MCF 10A (cell line): ENCODE data around the gene RAP1A. TPM values are rescaled to one million over a fixed set of nuclear protein-coding genes. Genes with fewer than 3 reads are reported as not detected.

ENCODE experiments used
- BruUV-seq: library from RNA; stranded (reverse); fragments of 400-500 nt; replicated peaks from 2 replicates; lab custom pipeline; 2021; lab: Mats Ljungman, UMichigan
- CTCF ChIA-PET: fragments of 300-600 bp; sonication (Branson Sonifier 250); formaldehyde crosslinking; extraction: SDS; loops from one replicate; lab custom pipeline; 2021; ENCODE audit warnings: antibody characterized with exemption, inconsistent platforms; lab: Yijun Ruan, JAX
- POLR2A ChIA-PET: fragments of 300-600, 350-650 bp; sonication (Branson Sonifier 250); formaldehyde crosslinking; extraction: SDS; loops from one replicate; lab custom pipeline; 2020; ENCODE audit warnings: antibody characterized with exemption, inconsistent platforms; lab: Yijun Ruan, JAX
- DNase-seq: peaks from one replicate; pipeline ENCODE4 v3.0.0-alpha.2; 2018; ENCODE audit not compliant: unreplicated experiment
- H3K27ac Mint-ChIP-seq: one replicate; pipeline ENCODE4 v1.8.0; 2022; ENCODE audit warnings: mild to moderate bottlenecking, low read depth, mixed read lengths; ENCODE audit not compliant: unreplicated experiment
- H3K27me3 Mint-ChIP-seq: one replicate; pipeline ENCODE4 v1.8.0; 2022; ENCODE audit warnings: mixed read lengths; ENCODE audit not compliant: insufficient read depth, unreplicated experiment
- H3K36me3 Mint-ChIP-seq: one replicate; pipeline ENCODE4 v1.8.0; 2022; ENCODE audit warnings: mild to moderate bottlenecking, moderate library complexity, mixed read lengths; ENCODE audit not compliant: insufficient read depth, unreplicated experiment
- H3K4me1 Mint-ChIP-seq: one replicate; pipeline ENCODE4 v1.8.0; 2022; ENCODE audit warnings: mixed read lengths; ENCODE audit not compliant: insufficient read depth, unreplicated experiment
- H3K4me3 Mint-ChIP-seq: one replicate; pipeline ENCODE4 v1.8.0; 2022; ENCODE audit warnings: mild to moderate bottlenecking, moderate library complexity, mixed read lengths; ENCODE audit not compliant: unreplicated experiment
- H3K9me3 Mint-ChIP-seq: one replicate; pipeline ENCODE4 v1.8.0; 2022; ENCODE audit warnings: mixed read lengths; ENCODE audit not compliant: unreplicated experiment
- intact Hi-C: fragments of 100-400 bp; cut with micrococcal nuclease; formaldehyde crosslinking; loops from 2 replicates; pipeline ENCODE4 v1.14.1; 2022
- total RNA-seq: library from RNA; stranded (reverse); gene quantifications from 2 replicates; pipeline ENCODE4 v1.2.3, GENCODE V29; 2022
- TF ChIP-seq, protein P1 (sequence below): fragments of 200-600 bp; IDR thresholded peaks from one replicate; pipeline ENCODE4 v1.8.0; 2022; ENCODE audit warnings: antibody characterized with exemption, mild to moderate bottlenecking; ENCODE audit not compliant: unreplicated experiment

The RAP1A gene
- total RNA-seq, 1 experiment from 2014 or later, result 39.3 TPM

- no peak for DNase-seq
- TF ChIP-seq, protein P1, sequence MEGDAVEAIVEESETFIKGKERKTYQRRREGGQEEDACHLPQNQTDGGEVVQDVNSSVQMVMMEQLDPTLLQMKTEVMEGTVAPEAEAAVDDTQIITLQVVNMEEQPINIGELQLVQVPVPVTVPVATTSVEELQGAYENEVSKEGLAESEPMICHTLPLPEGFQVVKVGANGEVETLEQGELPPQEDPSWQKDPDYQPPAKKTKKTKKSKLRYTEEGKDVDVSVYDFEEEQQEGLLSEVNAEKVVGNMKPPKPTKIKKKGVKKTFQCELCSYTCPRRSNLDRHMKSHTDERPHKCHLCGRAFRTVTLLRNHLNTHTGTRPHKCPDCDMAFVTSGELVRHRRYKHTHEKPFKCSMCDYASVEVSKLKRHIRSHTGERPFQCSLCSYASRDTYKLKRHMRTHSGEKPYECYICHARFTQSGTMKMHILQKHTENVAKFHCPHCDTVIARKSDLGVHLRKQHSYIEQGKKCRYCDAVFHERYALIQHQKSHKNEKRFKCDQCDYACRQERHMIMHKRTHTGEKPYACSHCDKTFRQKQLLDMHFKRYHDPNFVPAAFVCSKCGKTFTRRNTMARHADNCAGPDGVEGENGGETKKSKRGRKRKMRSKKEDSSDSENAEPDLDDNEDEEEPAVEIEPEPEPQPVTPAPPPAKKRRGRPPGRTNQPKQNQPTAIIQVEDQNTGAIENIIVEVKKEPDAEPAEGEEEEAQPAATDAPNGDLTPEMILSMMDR, result no peak
- Mint-ChIP-seq H3K36me3 (peaks cover 37% of the 10 kb centered on the region), H3K4me1 (peaks cover 6% of the 10 kb centered on the region), H3K4me3 (peak overlapping the region; percentile 95), H3K27me3 (no peaks in the 10 kb centered on the region), H3K9me3 (no peaks in the 10 kb centered on the region), H3K27ac (peak overlapping the region; percentile 95)
- ChIA-PET CTCF (interaction anchor here (0.6 to 2.9 kb wide), 10 partner anchors 9 to 878 kb away, joined by 3 to 24 read pairs (median 4); partner anchors contain the start of gene INKA2), POLR2A (interaction anchor here (0.6 to 5.3 kb wide), 9 partner anchors 9 to 602 kb away, joined by 3 to 86 read pairs (median 4); partner anchors contain the start of gene INKA2)
- no TSS peak for BruUV-seq
- intact Hi-C loops, result no loop called here
These were observed 136.5 kb downstream of the RAP1A start for GRCh38 chr1:111756124-111756513.

DNA sequence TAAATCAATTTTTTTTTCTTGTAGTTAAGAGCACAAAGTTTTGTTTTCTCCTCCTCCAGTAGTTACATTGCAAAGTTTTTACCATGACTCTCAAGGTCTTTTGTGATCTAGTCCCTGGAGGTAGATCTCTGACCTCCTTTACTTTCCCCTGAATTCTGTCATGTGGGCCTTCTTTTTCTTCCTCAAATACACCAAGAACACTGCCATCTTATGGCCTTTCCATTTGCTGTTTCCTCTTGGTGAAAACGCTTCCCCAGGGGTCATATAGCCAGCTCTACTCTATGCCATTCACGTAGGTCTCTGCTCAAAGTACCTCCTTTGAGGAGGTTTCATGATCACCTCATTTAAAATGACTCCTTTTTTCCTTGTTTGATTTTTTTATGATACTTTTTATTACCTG is 138.8 kb downstream of the RAP1A start:
- H3K27me3 Mint-ChIP-seq, result no peaks in the 10 kb centered on the region
- no peak overlapping the region for H3K27ac Mint-ChIP-seq
- H3K4me1 Mint-ChIP-seq, result peaks cover 6% of the 10 kb centered on the region
- TF ChIP-seq, protein P1, result no peak
- no TSS peak for BruUV-seq
- H3K9me3 Mint-ChIP-seq, result no peaks in the 10 kb centered on the region
- ChIA-PET CTCF (interaction anchor here (0.6 to 1.8 kb wide), 4 partner anchors 43 to 574 kb away, joined by 3 to 10 read pairs (median 4); no protein-coding TSS in a partner anchor), POLR2A (interaction anchor here (0.7 to 1.0 kb wide), 2 partner anchors 19 to 56 kb away, joined by 3 read pairs; partner anchors contain the start of gene INKA2)
- intact Hi-C loops, result no loop called here
- no peak for DNase-seq
- peaks cover 58% of the 10 kb centered on the region for H3K36me3 Mint-ChIP-seq
- peak overlapping the region; percentile 10 for H3K4me3 Mint-ChIP-seq

GRCh38 chr1:111761717-111762116 is 142.1 kb downstream of the RAP1A start:
- Mint-ChIP-seq H3K9me3 (no peaks in the 10 kb centered on the region), H3K27ac (no peak overlapping the region), H3K27me3 (no peaks in the 10 kb centered on the region), H3K4me1 (no peaks in the 10 kb centered on the region), H3K36me3 (peaks cover 91% of the 10 kb centered on the region), H3K4me3 (no peak overlapping the region)
- intact Hi-C loops, result loop anchor here (10.0 kb wide), 1 partner anchor 107 kb away; no protein-coding TSS in a partner anchor
- TF ChIP-seq, protein P1, result no peak
- no TSS peak for BruUV-seq
- DNase-seq, result no peak
- ChIA-PET POLR2A (interaction anchor here (0.6 kb wide), 1 partner anchor 314 kb away, joined by 3 read pairs; no protein-coding TSS in a partner anchor), CTCF (interaction anchor here (0.6 to 8.4 kb wide), 3 partner anchors 12 to 319 kb away, joined by 3 to 73 read pairs (median 4); no protein-coding TSS in a partner anchor)

DNA sequence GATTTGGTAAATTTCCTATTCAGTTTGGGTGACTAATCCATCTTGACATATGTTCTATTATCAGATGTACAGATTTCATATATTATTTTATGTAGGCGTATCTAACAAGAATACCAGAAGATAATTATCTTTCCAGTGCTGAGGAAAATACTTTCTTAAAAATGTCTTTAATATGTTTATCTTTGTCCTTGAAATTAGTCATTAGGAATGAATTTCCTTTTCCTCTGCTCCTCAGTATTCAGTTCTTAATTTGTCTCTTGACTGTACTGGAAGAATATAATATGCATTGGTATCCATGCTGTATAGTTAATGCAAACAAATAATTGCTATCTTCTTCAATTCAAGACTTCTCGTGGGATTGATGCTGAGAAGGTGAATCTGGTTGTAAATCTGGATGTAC is 142.7 kb downstream of the RAP1A start:
- intact Hi-C loops, result loop anchor here (10.0 kb wide), 1 partner anchor 108 kb away; no protein-coding TSS in a partner anchor
- no TSS peak for BruUV-seq
- ChIA-PET POLR2A (no interaction called here), CTCF (interaction anchor here (0.7 to 8.4 kb wide), 5 partner anchors 24 to 319 kb away, joined by 3 to 73 read pairs (median 3); no protein-coding TSS in a partner anchor)
- DNase-seq, result no peak
- TF ChIP-seq, protein P1, result no peak
- Mint-ChIP-seq H3K27ac (no peak overlapping the region), H3K9me3 (no peaks in the 10 kb centered on the region), H3K4me3 (no peak overlapping the region), H3K36me3 (peaks cover 97% of the 10 kb centered on the region), H3K4me1 (no peaks in the 10 kb centered on the region), H3K27me3 (no peaks in the 10 kb centered on the region)

Other genes with a start within 250 kb of the RAP1A start
- 1.3 TPM in 2 replicates for gene OVGP1, start 192.1 kb upstream of the RAP1A start, total RNA-seq
- gene WDR77, start 170.5 kb upstream of the RAP1A start, total RNA-seq, result 35.7 and 54.2 TPM in 2 replicates
- gene ATP5PB, start 170.3 kb upstream of the RAP1A start, total RNA-seq, result 317 and 348 TPM in 2 replicates
- 0.77 and 1.6 TPM in 2 replicates for gene C1orf162, start 145.8 kb upstream of the RAP1A start, total RNA-seq
- not detected in 2 replicates for gene ADORA3, start 116.2 kb upstream of the RAP1A start, total RNA-seq
- not detected in 2 replicates for gene TMIGD3, start 116.2 kb upstream of the RAP1A start, total RNA-seq
- 3.5 and 6.6 TPM in 2 replicates for gene INKA2, start 119.6 kb downstream of the RAP1A start, total RNA-seq
- 14.8 and 16.8 TPM in 2 replicates for gene DDX20, start 136.1 kb downstream of the RAP1A start, total RNA-seq